Fibroblast of lung (primary cell): ENCODE results near the gene NCL. TPM values are rescaled to one million over a fixed set of nuclear protein-coding genes. Genes with fewer than 3 reads are reported as not detected.
"Not testable (repeated sequence)": the region's sequence is repeated elsewhere in the genome, so short reads cannot be mapped to it uniquely, and the experiment has no call there.

Experiments used
- DNase-seq, 2 donors: peaks; one replicate each; pipeline versions ENCODE4 v3.0.0 to v3.0.0-alpha.2; 2010; ENCODE audit warnings: low read depth in 2 of 2
- H2AFZ ChIP-seq: 2 replicates; pipeline ENCODE4 v1.5.1; 2012; ENCODE audit warnings: low read length, control low read depth, inconsistent platforms
- H3K27ac ChIP-seq: 2 replicates; pipeline ENCODE4 v1.5.1; 2011; ENCODE audit warnings: low read length, control low read depth; ENCODE audit not compliant: insufficient read depth
- H3K27me3 ChIP-seq: 2 replicates; pipeline ENCODE4 v1.5.1; 2011; ENCODE audit warnings: mild to moderate bottlenecking, low read length; ENCODE audit not compliant: control insufficient read depth, insufficient read depth
- H3K36me3 ChIP-seq: 2 replicates; pipeline ENCODE4 v1.5.1; 2011; ENCODE audit warnings: low read length; ENCODE audit not compliant: control insufficient read depth, insufficient read depth
- H3K4me1 ChIP-seq: 2 replicates; pipeline ENCODE4 v1.5.1; 2011; ENCODE audit warnings: low read length; ENCODE audit not compliant: control insufficient read depth, insufficient read depth; ENCODE audit errors: extremely low read depth
- H3K4me2 ChIP-seq: 2 replicates; pipeline ENCODE4 v1.5.1; 2011; ENCODE audit warnings: low read length, control low read depth; ENCODE audit not compliant: insufficient read depth; ENCODE audit errors: extremely low read depth
- H3K4me3 ChIP-seq, 4 experiments: fragments of 200-600 bp in 1 of 4; sonication (generic) in 1 of 4; replicated peaks in 1 of 4; 2 replicates each; pipeline ENCODE4 v1.5.1; 2011 to 2016; ENCODE audit warnings: low read length in 4 of 4, low read depth in 3 of 4, mild to moderate bottlenecking in 3 of 4, control low read depth in 2 of 4, inconsistent platforms in 1 of 4, mixed read lengths in 1 of 4; ENCODE audit not compliant: insufficient read depth in 1 of 4; ENCODE audit errors: control extremely low read depth in 1 of 4
- H3K79me2 ChIP-seq: 2 replicates; pipeline ENCODE4 v1.5.1; 2012; ENCODE audit warnings: mild to moderate bottlenecking, low read length, inconsistent platforms; ENCODE audit not compliant: control insufficient read depth, insufficient read depth
- H3K9ac ChIP-seq: 2 replicates; pipeline ENCODE4 v1.5.1; 2011; ENCODE audit warnings: mild to moderate bottlenecking, low read length, control low read depth; ENCODE audit not compliant: insufficient read depth
- H3K9me3 ChIP-seq: 2 replicates; pipeline ENCODE4 v1.5.1; 2012; ENCODE audit warnings: low read depth, low read length; ENCODE audit not compliant: control insufficient read depth, insufficient read depth
- H4K20me1 ChIP-seq: 2 replicates; pipeline ENCODE4 v1.5.1; 2011; ENCODE audit warnings: low read length; ENCODE audit not compliant: control insufficient read depth, insufficient read depth; ENCODE audit errors: extremely low read depth
- CTCF ChIP-seq, 2 donors: IDR thresholded peaks in 1 of 2; conservative IDR thresholded peaks in 1 of 2; 1 replicate in 1 of 2; 2 replicates in 1 of 2; pipeline ENCODE4 v1.5.1; 2011 to 2012; ENCODE audit warnings: low read length in 2 of 2, control low read depth in 1 of 2, inconsistent platforms in 1 of 2, low read depth in 1 of 2, mild to moderate bottlenecking in 1 of 2
- polyA plus RNA-seq, 2 donors: library from polyadenylated mRNA; depleted of rRNA in 1 of 2; stranded (reverse) in 1 of 2; unstranded in 1 of 2; fragments of >200 nt; gene quantifications; 2 replicates each; pipeline ENCODE4 v1.2.1, GENCODE V29; 2011 to 2012; ENCODE audit warnings: missing spikeins in 1 of 2
- total RNA-seq: library from RNA; depleted of rRNA; stranded (reverse); fragments of >200 nt; gene quantifications from 2 replicates; pipeline ENCODE4 v1.2.1, GENCODE V29; 2014

Gene NCL
- total and polyA plus RNA-seq, 2 donors (not counting 1 experiment from before 2014, with no cell fraction given) = 73.5 to 113 TPM

GRCh38 chr2:231405601-231406367 lies 58.5 kb downstream of the NCL start:
- not testable (repeated sequence) for DNase-seq, H4K20me1 ChIP-seq, H3K4me1 ChIP-seq, H3K27ac ChIP-seq, H3K4me3 ChIP-seq, H3K9ac ChIP-seq, H3K9me3 ChIP-seq, H3K4me2 ChIP-seq, H3K36me3 ChIP-seq, H3K79me2 ChIP-seq, H3K27me3 ChIP-seq
- H2AFZ ChIP-seq = peak overlapping the region; percentile 2
- TF ChIP-seq CTCF (conservative IDR thresholded peaks at IDR 0.05 in 1 of 2, IDR thresholded peaks at IDR 0.05 in 1 of 2; ENCODE audit: low read depth in 1 of 2, low read length in 2 of 2) = peak; percentile 25 to 32

- not testable (repeated sequence) for H3K79me2 ChIP-seq, H3K27me3 ChIP-seq, H3K4me2 ChIP-seq, H3K27ac ChIP-seq, H2AFZ ChIP-seq, H3K9ac ChIP-seq, H4K20me1 ChIP-seq, H3K36me3 ChIP-seq, DNase-seq, H3K4me1 ChIP-seq, H3K9me3 ChIP-seq, H3K4me3 ChIP-seq
Measured at GRCh38 chr2:231404183-231404578, 60.1 kb downstream of the NCL start.

Other genes starting within 250 kb of the NCL start
- gene B3GNT7, start 68.8 kb downstream of the NCL start, total RNA-seq = under 0.01 and 0.17 TPM in 2 replicates
- 0.01 and 0.06 TPM in 2 replicates for gene B3GNT7, start 68.8 kb downstream of the NCL start, polyA plus RNA-seq
- gene NMUR1, start 66.0 kb upstream of the NCL start, total RNA-seq = under 0.01 and 0.50 TPM in 2 replicates
- gene NMUR1, start 66.0 kb upstream of the NCL start, polyA plus RNA-seq = 0.01 and 0.02 TPM in 2 replicates
- gene TEX44, start 128.4 kb upstream of the NCL start, total RNA-seq = not detected in 2 replicates
- not detected in 2 replicates for gene TEX44, start 128.4 kb upstream of the NCL start, polyA plus RNA-seq
- gene PTMA, start 244.0 kb upstream of the NCL start, total RNA-seq = 481 and 664 TPM in 2 replicates
- gene PTMA, start 244.0 kb upstream of the NCL start, polyA plus RNA-seq = 650 and 1,032 TPM in 2 replicates